OCI-LY7 (cell line): ENCODE data around the gene DOCK3. TPM values are rescaled to one million over a fixed set of nuclear protein-coding genes. Genes with fewer than 3 reads are reported as not detected.

ENCODE experiments used
- BruUV-seq: library from RNA; stranded (reverse); fragments of 400-500 nt; replicated peaks from 2 replicates; lab custom pipeline; 2021; lab: Mats Ljungman, UMichigan
- CTCF ChIA-PET: fragments of 300-600 bp; sonication (Branson Sonifier 250); formaldehyde crosslinking; loops from one replicate; lab custom pipeline; 2022; ENCODE audit warnings: antibody characterized with exemption; ENCODE audit not compliant: unreplicated experiment; lab: Charles Lee
- POLR2A ChIA-PET: fragments of 300-600 bp; sonication (Branson Sonifier 250); formaldehyde crosslinking; loops from one replicate; lab custom pipeline; 2022; ENCODE audit warnings: antibody characterized with exemption; lab: Charles Lee
- DNase-seq: peaks from one replicate; pipeline ENCODE4 v3.0.0-alpha.2; 2015; ENCODE audit warnings: low spot score
- H2AFZ ChIP-seq: fragments of 200-600 bp; sonication (generic), shearing (Covaris generic); 2 replicates; pipeline ENCODE4 v1.6.1; 2014; ENCODE audit warnings: mild to moderate bottlenecking, antibody characterized with exemption, low read length, moderate library complexity
- H3K27ac ChIP-seq: fragments of 200-600 bp; sonication (generic); 2 replicates; pipeline ENCODE4 v1.5.1; 2014; ENCODE audit warnings: mixed run types, low read depth, mild to moderate bottlenecking, moderate library complexity, low read length, inconsistent platforms; ENCODE audit not compliant: poor library complexity, severe bottlenecking
- H3K36me3 ChIP-seq: fragments of 200-600 bp; sonication (generic); 2 replicates; pipeline ENCODE4 v1.6.1; 2014; ENCODE audit warnings: mild to moderate bottlenecking, antibody characterized with exemption, low read length, moderate library complexity, mixed read lengths; ENCODE audit not compliant: insufficient read depth
- H3K4me1 ChIP-seq: fragments of 200-600 bp; sonication (generic); 2 replicates; pipeline ENCODE4 v1.5.1; 2014; ENCODE audit warnings: mild to moderate bottlenecking, low read length; ENCODE audit not compliant: insufficient read depth, poor library complexity, severe bottlenecking
- H3K4me2 ChIP-seq: fragments of 200-600 bp; sonication (generic); 2 replicates; pipeline ENCODE4 v1.6.1; 2014; ENCODE audit warnings: mild to moderate bottlenecking, low read length
- H3K4me3 ChIP-seq: fragments of 200-600 bp; sonication (generic); 2 replicates; pipeline ENCODE4 v1.5.1; 2014; ENCODE audit warnings: mild to moderate bottlenecking, low read depth, low read length; ENCODE audit not compliant: poor library complexity, severe bottlenecking
- H3K79me2 ChIP-seq: fragments of 200-600 bp; sonication (generic); 2 replicates; pipeline ENCODE4 v1.6.1; 2016; ENCODE audit warnings: low read depth, mild to moderate bottlenecking, low read length, moderate library complexity, mixed read lengths; ENCODE audit not compliant: insufficient read depth
- H3K9me2 ChIP-seq: fragments of 200-600 bp; sonication (generic); 2 replicates; pipeline ENCODE4 v1.6.1; 2016; ENCODE audit warnings: mild to moderate bottlenecking, low read length, mixed read lengths; ENCODE audit not compliant: insufficient read depth
- H3K9me3 ChIP-seq: fragments of 200-600 bp; sonication (generic); 2 replicates; pipeline ENCODE4 v1.6.1; 2014; ENCODE audit warnings: mild to moderate bottlenecking, mixed run types, low read length, mixed read lengths
- H4K20me1 ChIP-seq: fragments of 200-600 bp; sonication (generic); 2 replicates; pipeline ENCODE4 v1.6.1; 2014; ENCODE audit warnings: mild to moderate bottlenecking, antibody characterized with exemption, low read length, moderate library complexity, mixed read lengths; ENCODE audit not compliant: insufficient read depth
- EZH2phosphoT487 ChIP-seq: fragments of 200-600 bp; sonication (generic); IDR thresholded peaks from 2 replicates; pipeline ENCODE4 v1.6.1; 2018; ENCODE audit warnings: low read depth, borderline replicate concordance, mild to moderate bottlenecking, mixed run types, antibody characterized with exemption, low read length, moderate library complexity, mixed read lengths
- intact Hi-C: fragments of 100-400 bp; cut with micrococcal nuclease; formaldehyde crosslinking; loops from one replicate; pipeline ENCODE4 v1.10.0; 2022; ENCODE audit not compliant: unreplicated experiment
- total RNA-seq, 2 experiments: library from RNA; depleted of rRNA in 1 of 2; stranded (reverse); fragments of >200 nt in 1 of 2; shearing (Covaris generic) in 1 of 2; gene quantifications; 2 replicates each; pipeline ENCODE4 v1.2.3, GENCODE V29; 2014 to 2022
- TF ChIP-seq, protein P1 (sequence below): fragments of 200-600 bp; sonication (generic); conservative IDR thresholded peaks from 2 replicates; pipeline ENCODE4 v1.5.1; 2014; ENCODE audit warnings: mild to moderate bottlenecking, antibody characterized with exemption, low read length, moderate library complexity, mixed read lengths

Gene DOCK3
- total RNA-seq, 2 experiments from 2014 or later, result not detected

DNA sequence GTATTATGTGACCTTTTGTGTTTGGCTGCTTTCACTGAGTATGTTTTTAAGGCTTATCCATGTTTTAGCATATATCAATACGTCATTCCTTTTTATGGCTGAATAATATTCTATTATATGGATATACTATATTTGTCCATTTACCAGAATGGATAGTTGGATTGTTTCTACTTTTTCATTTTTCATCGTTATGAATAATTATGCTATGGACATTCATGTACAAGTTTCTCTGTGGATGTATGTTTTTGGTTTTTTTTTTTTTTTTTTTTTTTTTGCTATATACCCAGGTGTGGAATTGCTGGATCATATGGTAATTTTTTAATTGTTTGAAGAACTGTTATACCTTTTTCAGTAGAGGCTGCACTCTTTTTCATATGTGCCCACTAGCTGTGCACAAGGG, 23.5 kb downstream of the DOCK3 start:
- BruUV-seq, result no TSS peak
- H4K20me1 ChIP-seq, result no peaks in the 10 kb centered on the region
- TF ChIP-seq, protein P1, sequence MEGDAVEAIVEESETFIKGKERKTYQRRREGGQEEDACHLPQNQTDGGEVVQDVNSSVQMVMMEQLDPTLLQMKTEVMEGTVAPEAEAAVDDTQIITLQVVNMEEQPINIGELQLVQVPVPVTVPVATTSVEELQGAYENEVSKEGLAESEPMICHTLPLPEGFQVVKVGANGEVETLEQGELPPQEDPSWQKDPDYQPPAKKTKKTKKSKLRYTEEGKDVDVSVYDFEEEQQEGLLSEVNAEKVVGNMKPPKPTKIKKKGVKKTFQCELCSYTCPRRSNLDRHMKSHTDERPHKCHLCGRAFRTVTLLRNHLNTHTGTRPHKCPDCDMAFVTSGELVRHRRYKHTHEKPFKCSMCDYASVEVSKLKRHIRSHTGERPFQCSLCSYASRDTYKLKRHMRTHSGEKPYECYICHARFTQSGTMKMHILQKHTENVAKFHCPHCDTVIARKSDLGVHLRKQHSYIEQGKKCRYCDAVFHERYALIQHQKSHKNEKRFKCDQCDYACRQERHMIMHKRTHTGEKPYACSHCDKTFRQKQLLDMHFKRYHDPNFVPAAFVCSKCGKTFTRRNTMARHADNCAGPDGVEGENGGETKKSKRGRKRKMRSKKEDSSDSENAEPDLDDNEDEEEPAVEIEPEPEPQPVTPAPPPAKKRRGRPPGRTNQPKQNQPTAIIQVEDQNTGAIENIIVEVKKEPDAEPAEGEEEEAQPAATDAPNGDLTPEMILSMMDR, result no peak
- TF ChIP-seq EZH2phosphoT487, result no peak
- H3K27ac ChIP-seq, result no peak overlapping the region
- H3K4me3 ChIP-seq, result no peak overlapping the region
- H3K79me2 ChIP-seq, result no peaks in the 10 kb centered on the region
- H3K9me3 ChIP-seq, result 0 out of 2 replicates have a peak, but pooled peaks cover 6% of the 10 kb centered on the region
- no peak for DNase-seq
- CTCF ChIA-PET, result no interaction called here
- POLR2A ChIA-PET, result no interaction called here
- H3K9me2 ChIP-seq, result no peaks in the 10 kb centered on the region
- no peaks in the 10 kb centered on the region for H3K4me1 ChIP-seq
- H3K4me2 ChIP-seq, result no peak overlapping the region
- intact Hi-C loops, result no loop called here
- H3K36me3 ChIP-seq, result no peaks in the 10 kb centered on the region
- H2AFZ ChIP-seq, result no peak overlapping the region

DNA sequence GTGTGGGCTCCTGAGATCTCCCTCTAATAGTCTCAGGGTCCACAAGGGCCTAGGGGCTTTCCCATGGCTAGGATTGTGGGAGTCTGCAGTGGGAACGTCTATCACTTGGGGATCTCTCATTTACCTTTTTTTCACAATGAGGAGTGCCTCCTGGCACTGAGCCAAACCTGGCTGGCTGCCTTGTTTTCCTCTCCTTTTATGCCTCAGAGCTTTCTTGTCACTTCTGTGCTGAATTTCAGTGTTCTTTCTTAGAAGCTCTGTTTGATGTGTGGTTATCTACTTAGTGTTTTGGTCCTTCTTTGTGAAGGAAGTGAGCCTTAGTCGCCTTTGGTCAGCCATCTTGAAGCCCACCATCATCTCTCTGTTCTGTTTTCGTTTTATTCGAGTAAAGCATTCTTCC, 33.9 kb downstream of the DOCK3 start:
- no TSS peak for BruUV-seq
- no peaks in the 10 kb centered on the region for H3K9me2 ChIP-seq
- H2AFZ ChIP-seq, result no peak overlapping the region
- H3K36me3 ChIP-seq, result no peaks in the 10 kb centered on the region
- no peaks in the 10 kb centered on the region for H3K79me2 ChIP-seq
- H3K27ac ChIP-seq, result no peak overlapping the region
- intact Hi-C loops, result no loop called here
- H3K4me2 ChIP-seq, result no peak overlapping the region
- ChIA-PET CTCF (no interaction called here), POLR2A (no interaction called here)
- H4K20me1 ChIP-seq, result no peaks in the 10 kb centered on the region
- no peak overlapping the region for H3K4me3 ChIP-seq
- no peak for DNase-seq
- no peak for TF ChIP-seq EZH2phosphoT487
- TF ChIP-seq, protein P1, result no peak
- H3K9me3 ChIP-seq, result no peaks in the 10 kb centered on the region
- no peaks in the 10 kb centered on the region for H3K4me1 ChIP-seq

DNA sequence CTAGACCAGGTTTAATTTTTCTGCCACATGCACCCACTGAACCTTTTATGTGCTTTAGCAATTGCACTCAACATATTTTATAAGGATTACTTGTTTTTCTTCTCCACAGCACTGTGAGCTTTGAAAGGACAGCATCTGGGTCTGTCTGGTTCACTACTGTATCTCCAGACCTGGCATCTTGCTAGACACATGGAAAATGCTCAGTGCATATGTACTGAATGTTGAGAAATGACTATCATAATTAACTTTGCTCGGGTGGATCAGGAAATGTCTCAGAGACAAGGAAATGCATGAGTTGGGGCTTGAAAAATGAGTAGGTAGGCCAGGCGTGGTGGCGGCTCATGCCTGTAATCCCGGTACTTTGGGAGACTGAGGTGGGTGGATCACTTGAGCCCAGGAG, 40.2 kb downstream of the DOCK3 start:
- Histone ChIP-seq H3K27ac (no peak overlapping the region), H3K4me3 (no peak overlapping the region), H2AFZ (no peak overlapping the region), H3K4me1 (no peaks in the 10 kb centered on the region), H3K4me2 (no peak overlapping the region), H3K9me2 (no peaks in the 10 kb centered on the region), H4K20me1 (no peaks in the 10 kb centered on the region), H3K79me2 (no peaks in the 10 kb centered on the region), H3K36me3 (no peaks in the 10 kb centered on the region), H3K9me3 (no peaks in the 10 kb centered on the region)
- ChIA-PET POLR2A (no interaction called here), CTCF (no interaction called here)
- no TSS peak for BruUV-seq
- no peak for TF ChIP-seq EZH2phosphoT487
- TF ChIP-seq, protein P1, result no peak
- intact Hi-C loops, result no loop called here
- no peak for DNase-seq
